Caco-2 (cell line): ENCODE results near the gene DAGLB. TPM values are rescaled to one million over a fixed set of nuclear protein-coding genes. Genes with fewer than 3 reads are reported as not detected.
A peak's percentile ranks its signal among the peaks of the same experiment; 100 is the strongest.

Experiments used
- BruUV-seq: library from RNA; stranded (reverse); fragments of 400-500 nt; replicated peaks from 2 replicates; lab custom pipeline; 2021; lab: Mats Ljungman, UMichigan
- CTCF ChIA-PET: fragments of 300-600 bp; sonication (Branson Sonifier 250); formaldehyde crosslinking; loops from one replicate; lab custom pipeline; 2022; ENCODE audit warnings: antibody characterized with exemption; lab: Charles Lee
- POLR2A ChIA-PET: fragments of 300-600 bp; sonication (Branson Sonifier 250); formaldehyde crosslinking; loops from one replicate; lab custom pipeline; 2022; ENCODE audit warnings: antibody characterized with exemption; lab: Charles Lee
- DNase-seq, 2 experiments: peaks; one replicate each; pipeline versions ENCODE4 v3.0.0 to v3.0.0-alpha.2; 2020 to 2022
- H3K27me3 ChIP-seq: replicated peaks from 2 replicates; pipeline ENCODE4 v1.6.0; 2011; ENCODE audit warnings: low read length; ENCODE audit not compliant: control insufficient read depth, insufficient read depth
- H3K36me3 ChIP-seq: 2 replicates; pipeline ENCODE4 v1.5.1; 2011; ENCODE audit warnings: low read length; ENCODE audit not compliant: control insufficient read depth, insufficient read depth
- H3K4me1 ChIP-seq: fragments of 250-450 bp; sonication (Bioruptor Pico); 2 replicates; pipeline ENCODE4 v1.5.1; 2020; ENCODE audit warnings: mild to moderate bottlenecking
- H3K4me3 ChIP-seq: 2 replicates; pipeline ENCODE4 v1.5.1; 2011; ENCODE audit warnings: low read depth, mild to moderate bottlenecking, control low read depth, low read length
- H3K9me3 ChIP-seq: fragments of 250-450 bp; sonication (Bioruptor Pico); 2 replicates; pipeline ENCODE4 v1.5.1; 2020; ENCODE audit warnings: mild to moderate bottlenecking, moderate library complexity
- H3K27ac Mint-ChIP-seq: one replicate; pipeline ENCODE4 v1.8.0; 2022; ENCODE audit warnings: mixed read lengths; ENCODE audit not compliant: unreplicated experiment
- H3K27me3 Mint-ChIP-seq: one replicate; pipeline ENCODE4 v1.8.0; 2022; ENCODE audit warnings: mixed read lengths; ENCODE audit not compliant: insufficient read depth, unreplicated experiment
- H3K36me3 Mint-ChIP-seq: one replicate; pipeline ENCODE4 v1.8.0; 2022; ENCODE audit warnings: mild to moderate bottlenecking, mixed read lengths; ENCODE audit not compliant: insufficient read depth, unreplicated experiment
- H3K4me1 Mint-ChIP-seq: one replicate; pipeline ENCODE4 v1.8.0; 2022; ENCODE audit warnings: low read depth, mixed read lengths; ENCODE audit not compliant: unreplicated experiment
- H3K4me3 Mint-ChIP-seq: one replicate; pipeline ENCODE4 v1.8.0; 2022; ENCODE audit warnings: mild to moderate bottlenecking, moderate library complexity, mixed read lengths; ENCODE audit not compliant: unreplicated experiment
- H3K9me3 Mint-ChIP-seq: one replicate; pipeline ENCODE4 v1.8.0; 2022; ENCODE audit warnings: mixed read lengths; ENCODE audit not compliant: unreplicated experiment
- intact Hi-C: fragments of 100-400 bp; cut with micrococcal nuclease; formaldehyde crosslinking; loops from one replicate; pipeline ENCODE4 v1.10.0; 2022; ENCODE audit not compliant: unreplicated experiment
- total RNA-seq: library from RNA; stranded (reverse); gene quantifications from 2 replicates; pipeline ENCODE4 v1.2.3, GENCODE V29; 2022
- TF ChIP-seq, protein P1 (sequence below), 2 experiments: fragments of 200-600 bp in 1 of 2; IDR thresholded peaks; 1 replicate in 1 of 2; 2 replicates in 1 of 2; pipeline versions ENCODE4 v1.5.1 to v1.8.0; 2011 to 2022; ENCODE audit warnings: antibody characterized with exemption in 1 of 2, control low read depth in 1 of 2, inconsistent platforms in 1 of 2, low read depth in 1 of 2, low read length in 1 of 2, mild to moderate bottlenecking in 1 of 2, moderate library complexity in 1 of 2; ENCODE audit not compliant: insufficient read depth in 1 of 2, severe bottlenecking in 1 of 2, unreplicated experiment in 1 of 2

The DAGLB gene
- total RNA-seq, 1 experiment from 2014 or later: 25.8 TPM

DNA sequence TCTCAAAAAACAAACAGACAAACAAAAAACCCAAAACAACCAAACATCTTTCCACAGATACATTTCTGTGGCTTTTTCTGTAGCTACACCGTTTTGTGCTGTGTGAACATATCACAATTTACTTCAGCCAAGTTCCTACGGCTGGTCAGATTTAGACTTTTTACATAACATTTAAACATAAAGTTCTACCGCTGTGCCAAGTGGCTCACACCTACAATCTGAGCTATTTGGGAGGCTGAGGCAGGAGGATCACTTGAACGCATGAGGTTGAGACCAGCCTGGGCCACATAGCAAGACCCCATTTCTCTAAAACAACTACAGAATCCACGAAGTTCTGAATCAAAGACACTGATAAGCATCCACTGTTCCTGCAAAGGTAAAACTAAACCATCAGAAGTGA, 30.3 kb downstream of the DAGLB start:
- Mint-ChIP-seq H3K9me3 (no peaks in the 10 kb centered on the region), H3K27me3 (no peaks in the 10 kb centered on the region), H3K4me3 (no peak overlapping the region), H3K36me3 (peaks cover 71% of the 10 kb centered on the region), H3K27ac (no peak overlapping the region), H3K4me1 (no peaks in the 10 kb centered on the region)
- ChIA-PET CTCF (no interaction called here), POLR2A (no interaction called here)
- H3K9me3 ChIP-seq: no peaks in the 10 kb centered on the region
- DNase-seq: no peak
- intact Hi-C loops: no loop called here
- TF ChIP-seq, protein P1, sequence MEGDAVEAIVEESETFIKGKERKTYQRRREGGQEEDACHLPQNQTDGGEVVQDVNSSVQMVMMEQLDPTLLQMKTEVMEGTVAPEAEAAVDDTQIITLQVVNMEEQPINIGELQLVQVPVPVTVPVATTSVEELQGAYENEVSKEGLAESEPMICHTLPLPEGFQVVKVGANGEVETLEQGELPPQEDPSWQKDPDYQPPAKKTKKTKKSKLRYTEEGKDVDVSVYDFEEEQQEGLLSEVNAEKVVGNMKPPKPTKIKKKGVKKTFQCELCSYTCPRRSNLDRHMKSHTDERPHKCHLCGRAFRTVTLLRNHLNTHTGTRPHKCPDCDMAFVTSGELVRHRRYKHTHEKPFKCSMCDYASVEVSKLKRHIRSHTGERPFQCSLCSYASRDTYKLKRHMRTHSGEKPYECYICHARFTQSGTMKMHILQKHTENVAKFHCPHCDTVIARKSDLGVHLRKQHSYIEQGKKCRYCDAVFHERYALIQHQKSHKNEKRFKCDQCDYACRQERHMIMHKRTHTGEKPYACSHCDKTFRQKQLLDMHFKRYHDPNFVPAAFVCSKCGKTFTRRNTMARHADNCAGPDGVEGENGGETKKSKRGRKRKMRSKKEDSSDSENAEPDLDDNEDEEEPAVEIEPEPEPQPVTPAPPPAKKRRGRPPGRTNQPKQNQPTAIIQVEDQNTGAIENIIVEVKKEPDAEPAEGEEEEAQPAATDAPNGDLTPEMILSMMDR (IDR thresholded peaks at IDR 0.05; ENCODE audit: insufficient read depth in 1 of 2, low read depth in 1 of 2, low read length in 1 of 2, severe bottlenecking in 1 of 2, unreplicated experiment in 1 of 2): no peak
- no peak overlapping the region for H3K4me3 ChIP-seq
- peaks cover 2% of the 10 kb centered on the region for H3K36me3 ChIP-seq
- no peaks in the 10 kb centered on the region for H3K27me3 ChIP-seq
- no TSS peak for BruUV-seq
- no peaks in the 10 kb centered on the region for H3K4me1 ChIP-seq

DNA sequence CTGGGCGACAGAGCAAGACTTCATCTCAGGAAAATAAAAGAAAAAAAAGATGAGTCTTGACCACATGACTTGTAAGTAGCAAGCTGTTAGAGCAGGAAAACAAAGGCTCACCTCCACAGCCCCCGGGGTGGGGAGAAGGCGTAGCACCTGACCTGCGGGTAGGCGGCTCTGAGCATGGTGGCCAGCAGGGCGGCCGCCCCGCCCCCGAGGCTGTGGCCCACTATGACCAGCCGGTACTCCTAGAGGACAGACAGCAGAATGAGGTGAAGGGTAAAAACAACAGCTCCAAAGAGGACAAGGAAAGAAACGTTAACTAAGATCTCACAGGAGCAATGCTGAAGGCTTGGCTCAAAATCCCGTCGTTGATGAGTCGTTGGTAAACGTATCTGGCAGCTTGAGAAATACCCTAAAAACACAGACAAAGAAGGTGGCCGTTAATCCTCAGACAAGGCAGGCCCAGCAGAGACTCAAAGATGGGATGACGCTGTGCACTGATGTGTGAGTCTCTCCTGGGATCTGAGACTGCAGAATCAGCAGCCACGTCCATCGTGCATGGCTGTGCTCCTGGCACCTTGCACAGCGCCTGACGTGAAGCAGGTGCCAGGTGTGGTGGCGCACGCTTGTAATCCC, 31.1 kb downstream of the DAGLB start:
- Mint-ChIP-seq H3K36me3 (peaks cover 71% of the 10 kb centered on the region), H3K27me3 (no peaks in the 10 kb centered on the region), H3K27ac (no peak overlapping the region), H3K4me3 (no peak overlapping the region), H3K4me1 (no peaks in the 10 kb centered on the region), H3K9me3 (no peaks in the 10 kb centered on the region)
- Histone ChIP-seq H3K9me3 (no peaks in the 10 kb centered on the region), H3K4me3 (no peak overlapping the region), H3K4me1 (no peaks in the 10 kb centered on the region), H3K36me3 (peaks cover 2% of the 10 kb centered on the region), H3K27me3 (no peaks in the 10 kb centered on the region)
- TF ChIP-seq, protein P1 (IDR thresholded peaks at IDR 0.05; ENCODE audit: insufficient read depth in 1 of 2, low read depth in 1 of 2, low read length in 1 of 2, severe bottlenecking in 1 of 2, unreplicated experiment in 1 of 2): peak in 1 of 2 experiments; percentile 13
- no TSS peak for BruUV-seq
- ChIA-PET CTCF (no interaction called here), POLR2A (no interaction called here)
- peak in 1 of 2 experiments; percentile 58 for DNase-seq
- intact Hi-C loops: no loop called here

DNA sequence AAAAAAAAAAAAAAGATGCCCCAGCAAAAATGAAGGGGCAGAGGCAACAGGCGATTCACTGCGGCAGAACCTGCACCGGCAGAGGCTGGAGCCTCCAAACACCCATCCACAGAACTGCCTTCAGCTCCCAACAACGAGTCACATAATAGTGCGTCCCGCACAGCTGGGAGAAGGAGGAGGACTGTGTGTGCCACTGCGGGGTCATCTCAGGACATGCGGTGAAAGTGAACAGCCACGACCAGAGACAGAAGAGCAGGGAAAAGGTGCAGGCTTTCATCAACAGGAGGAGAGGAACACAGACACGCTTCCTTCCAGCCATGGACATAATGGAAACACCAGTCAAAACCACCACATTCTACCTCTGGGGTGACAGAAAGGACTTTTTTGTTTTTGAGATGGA, 34.1 kb downstream of the DAGLB start:
- peaks cover 4% of the 10 kb centered on the region for H3K36me3 ChIP-seq
- Mint-ChIP-seq H3K27me3 (no peaks in the 10 kb centered on the region), H3K4me3 (no peak overlapping the region), H3K36me3 (peaks cover 87% of the 10 kb centered on the region), H3K27ac (peak overlapping the region; percentile 27), H3K4me1 (no peaks in the 10 kb centered on the region), H3K9me3 (no peaks in the 10 kb centered on the region)
- TF ChIP-seq, protein P1 (IDR thresholded peaks at IDR 0.05; ENCODE audit: insufficient read depth in 1 of 2, low read depth in 1 of 2, low read length in 1 of 2, severe bottlenecking in 1 of 2, unreplicated experiment in 1 of 2): no peak
- no peaks in the 10 kb centered on the region for H3K27me3 ChIP-seq
- intact Hi-C loops: no loop called here
- H3K4me3 ChIP-seq: no peak overlapping the region
- no peaks in the 10 kb centered on the region; the same call in 1 of the 2 replicates for H3K4me1 ChIP-seq
- POLR2A ChIA-PET: no interaction called here
- no peaks in the 10 kb centered on the region for H3K9me3 ChIP-seq
- CTCF ChIA-PET: no interaction called here
- no peak for DNase-seq
- BruUV-seq: no TSS peak
